Activated CD4-positive, alpha-beta memory T cell treated with anti-CD3 and anti-CD28 coated beads for 36 hours (primary cell): ENCODE measurements around the gene SCN5A. TPM values are rescaled to one million over a fixed set of nuclear protein-coding genes. Genes with fewer than 3 reads are reported as not detected.

Experiments used
- CTCF ChIA-PET: fragments of 350-600 bp; sonication (Branson Sonifier 250); formaldehyde crosslinking; loops from one replicate; lab custom pipeline; 2021; ENCODE audit warnings: antibody characterized with exemption, inconsistent platforms; lab: Charles Lee
- POLR2A ChIA-PET: fragments of 350-600 bp; sonication (Branson Sonifier 250); formaldehyde crosslinking; loops from one replicate; lab custom pipeline; 2021; ENCODE audit warnings: antibody characterized with exemption; lab: Charles Lee
- DNase-seq: peaks from one replicate; pipeline ENCODE4 v3.0.0-alpha.2; 2020
- H3K27ac Mint-ChIP-seq: one replicate; pipeline ENCODE4 v1.8.0; 2021; ENCODE audit warnings: mixed read lengths
- H3K27me3 Mint-ChIP-seq: one replicate; pipeline ENCODE4 v1.8.0; 2021; ENCODE audit warnings: mixed read lengths
- H3K36me3 Mint-ChIP-seq: one replicate; pipeline ENCODE4 v1.8.0; 2021; ENCODE audit warnings: mixed read lengths
- H3K4me1 Mint-ChIP-seq: one replicate; pipeline ENCODE4 v1.8.0; 2021; ENCODE audit warnings: low read depth, mixed read lengths
- H3K4me3 Mint-ChIP-seq: one replicate; pipeline ENCODE4 v1.8.0; 2021; ENCODE audit warnings: mild to moderate bottlenecking, mixed read lengths
- H3K9me3 Mint-ChIP-seq: one replicate; pipeline ENCODE4 v1.8.0; 2021; ENCODE audit warnings: mixed read lengths
- intact Hi-C: fragments of 100-400 bp; cut with micrococcal nuclease; formaldehyde crosslinking; loops from one replicate; pipeline ENCODE4 v1.15.1; 2023
- total RNA-seq, 2 experiments: library from RNA; stranded (reverse); gene quantifications; one replicate each; pipeline ENCODE4 v1.2.3, GENCODE V29; 2021

SCN5A gene
- total RNA-seq, 2 experiments from 2014 or later = 0.12 to 0.34 TPM

- CTCF ChIA-PET = no interaction called here
- Mint-ChIP-seq H3K27ac (no peak overlapping the region), H3K4me1 (peaks cover 20% of the 10 kb centered on the region), H3K36me3 (peaks cover 14% of the 10 kb centered on the region), H3K4me3 (no peak overlapping the region), H3K9me3 (no peaks in the 10 kb centered on the region), H3K27me3 (no peaks in the 10 kb centered on the region)
- intact Hi-C loops = no loop called here
- POLR2A ChIA-PET = no interaction called here
- no peak for DNase-seq
Observed at GRCh38 chr3:38515367-38515766, 134.1 kb downstream of the SCN5A start.

GRCh38 chr3:38511546-38511945, 137.9 kb downstream of the SCN5A start:
- DNase-seq = no peak
- H3K4me1 Mint-ChIP-seq = no peaks in the 10 kb centered on the region
- no peak overlapping the region for H3K27ac Mint-ChIP-seq
- H3K27me3 Mint-ChIP-seq = no peaks in the 10 kb centered on the region
- CTCF ChIA-PET = interaction anchor here (2.2 to 2.5 kb wide), 2 partner anchors 10 to 15 kb away, joined by 11 to 15 read pairs; partner anchors contain the start of gene EXOG
- POLR2A ChIA-PET = no interaction called here
- H3K36me3 Mint-ChIP-seq = peaks cover 15% of the 10 kb centered on the region
- H3K9me3 Mint-ChIP-seq = no peaks in the 10 kb centered on the region
- H3K4me3 Mint-ChIP-seq = no peak overlapping the region
- intact Hi-C loops = no loop called here

GRCh38 chr3:38510631-38511030, 138.9 kb downstream of the SCN5A start:
- Mint-ChIP-seq H3K27me3 (no peaks in the 10 kb centered on the region), H3K4me3 (no peak overlapping the region), H3K36me3 (peaks cover 12% of the 10 kb centered on the region), H3K9me3 (no peaks in the 10 kb centered on the region), H3K27ac (no peak overlapping the region), H3K4me1 (no peaks in the 10 kb centered on the region)
- DNase-seq = no peak
- intact Hi-C loops = no loop called here
- CTCF ChIA-PET = interaction anchor here (1.4 to 2.5 kb wide), 4 partner anchors 8 to 141 kb away, joined by 3 to 15 read pairs (median 8); partner anchors contain the start of gene EXOG
- POLR2A ChIA-PET = no interaction called here

GRCh38 chr3:38509732-38510131, 139.8 kb downstream of the SCN5A start:
- no peak for DNase-seq
- no peaks in the 10 kb centered on the region for H3K27me3 Mint-ChIP-seq
- intact Hi-C loops = no loop called here
- POLR2A ChIA-PET = no interaction called here
- no peak overlapping the region for H3K27ac Mint-ChIP-seq
- no peaks in the 10 kb centered on the region for H3K4me1 Mint-ChIP-seq
- H3K4me3 Mint-ChIP-seq = no peak overlapping the region
- CTCF ChIA-PET = interaction anchor here (0.8 to 2.5 kb wide), 4 partner anchors 9 to 142 kb away, joined by 3 to 11 read pairs (median 5); partner anchors contain the start of gene EXOG
- peaks cover 11% of the 10 kb centered on the region for H3K36me3 Mint-ChIP-seq
- H3K9me3 Mint-ChIP-seq = no peaks in the 10 kb centered on the region

- H3K27ac Mint-ChIP-seq = no peak overlapping the region
- no peaks in the 10 kb centered on the region for H3K9me3 Mint-ChIP-seq
- intact Hi-C loops = no loop called here
- no peaks in the 10 kb centered on the region for H3K27me3 Mint-ChIP-seq
- ChIA-PET POLR2A (no interaction called here), CTCF (interaction anchor here (1.3 to 2.1 kb wide), 2 partner anchors 14 to 27 kb away, joined by 8 to 11 read pairs; no protein-coding TSS in a partner anchor)
- H3K36me3 Mint-ChIP-seq = peaks cover 17% of the 10 kb centered on the region
- H3K4me3 Mint-ChIP-seq = no peak overlapping the region
- no peaks in the 10 kb centered on the region for H3K4me1 Mint-ChIP-seq
- DNase-seq = no peak
Observed at GRCh38 chr3:38507120-38507519, 142.4 kb downstream of the SCN5A start.

- CTCF ChIA-PET = interaction anchor here (1.0 to 1.6 kb wide), 3 partner anchors 20 to 146 kb away, joined by 3 to 6 read pairs (median 4); no protein-coding TSS in a partner anchor
- Mint-ChIP-seq H3K36me3 (peaks cover 29% of the 10 kb centered on the region), H3K4me3 (no peak overlapping the region), H3K27me3 (no peaks in the 10 kb centered on the region), H3K9me3 (no peaks in the 10 kb centered on the region), H3K27ac (no peak overlapping the region), H3K4me1 (peaks cover 19% of the 10 kb centered on the region)
- DNase-seq = no peak
- POLR2A ChIA-PET = no interaction called here
- intact Hi-C loops = no loop called here
Observed at GRCh38 chr3:38500688-38501417, 148.6 kb downstream of the SCN5A start.

Other genes starting within 250 kb of the SCN5A start
- 1 to 10 TPM; 7.1 to 7.8 TPM for gene ACVR2B, start 195.8 kb downstream of the SCN5A start, total RNA-seq
- gene EXOG, start 153.3 kb downstream of the SCN5A start, total RNA-seq = 10 to 100 TPM; 11.7 to 13.0 TPM
- not detected for gene SCN10A, start 166.5 kb upstream of the SCN5A start, total RNA-seq